ENCODE measurements around the gene TUBG1. TPM values are rescaled to one million over a fixed set of nuclear protein-coding genes. Genes with fewer than 3 reads are reported as not detected.

Gene TUBG1
- total and polyA plus RNA-seq, 9 of the 15 experiments (the other 6 are each of a cell fraction or from before 2014, with no cell fraction given): 33.1 to 147 (median 66.0) TPM

- no peak for TF ChIP-seq ZNF57 (CRISPR knock-in tag; IDR thresholded peaks at IDR 0.05)
- TF ChIP-seq ZEB2 (IDR thresholded peaks at IDR 0.05): peak; percentile 63; the same call in 1 of the 2 replicates
- TF ChIP-seq RAD21 (CRISPR knock-in tag; conservative IDR thresholded peaks at IDR 0.05 in 1 of 2, IDR thresholded peaks at IDR 0.05 in 1 of 2): peak; percentile 56 to 76
- no peak for TF ChIP-seq ZNF830 (CRISPR knock-in tag; IDR thresholded peaks at IDR 0.05)
- TF ChIP-seq TCF7L2 (IDR thresholded peaks at IDR 0.05; ENCODE audit: low read depth, low read length): no peak
- 0 out of 2 replicates have a peak, but pooled peaks have one; percentile 26 for TF ChIP-seq MTA3 (IDR thresholded peaks at IDR 0.05; ENCODE audit: borderline replicate concordance)
- TF ChIP-seq ZNF197 (CRISPR knock-in tag; IDR thresholded peaks at IDR 0.05; ENCODE audit: low read depth): no peak
- no peak for TF ChIP-seq KAT2B (IDR thresholded peaks at IDR 0.05; ENCODE audit: low read depth, low read length)
- TF ChIP-seq ZNF75A (CRISPR knock-in tag; IDR thresholded peaks at IDR 0.05): no peak
- TF ChIP-seq TFAP4 (CRISPR knock-in tag; IDR thresholded peaks at IDR 0.05; ENCODE audit: borderline replicate concordance): peak; percentile 56; the same call in 1 of the 2 replicates
- TF ChIP-seq CBFA2T2 (conservative IDR thresholded peaks at IDR 0.05): 0 out of 2 replicates have a peak, but pooled peaks have one; percentile 23
- TF ChIP-seq KLF16 (IDR thresholded peaks at IDR 0.05): peak; percentile 52; the same call in 1 of the 2 replicates
- TF ChIP-seq SAP30 (IDR thresholded peaks at IDR 0.05; ENCODE audit: borderline replicate concordance, insufficient read depth, low read depth, low read length, poor library complexity, severe bottlenecking): no peak
- no peak for TF ChIP-seq SNAPC5 (CRISPR knock-in tag; IDR thresholded peaks at IDR 0.05)
- no peak for TF ChIP-seq ZNF121 (CRISPR knock-in tag; conservative IDR thresholded peaks at IDR 0.05)
- no peak for TF ChIP-seq HNRNPLL (IDR thresholded peaks at IDR 0.05; ENCODE audit: low read depth, low read length, poor library complexity, severe bottlenecking)
- peak; percentile 37; the same call in 1 of the 2 replicates for TF ChIP-seq L3MBTL2 (IDR thresholded peaks at IDR 0.05)
- TF ChIP-seq PHTF2 (CRISPR knock-in tag; IDR thresholded peaks at IDR 0.05): no peak
- TF ChIP-seq SIX5 (IDR thresholded peaks at IDR 0.05; ENCODE audit: borderline replicate concordance in 1 of 2, insufficient read depth in 1 of 2, low read depth in 1 of 2, low read length in 2 of 2): no peak
- TF ChIP-seq GATAD2B (IDR thresholded peaks at IDR 0.05; ENCODE audit: borderline replicate concordance): no peak
- TF ChIP-seq SMC3 (conservative IDR thresholded peaks at IDR 0.05; ENCODE audit: insufficient read depth, low read depth, low read length): 0 out of 2 replicates have a peak, but pooled peaks have one; percentile 17
- no peak for TF ChIP-seq ZBTB12 (CRISPR knock-in tag; IDR thresholded peaks at IDR 0.05)
- TF ChIP-seq ATF1 (CRISPR knock-in tag; IDR thresholded peaks at IDR 0.05): no peak
- TF ChIP-seq ATF1 (tag; IDR thresholded peaks at IDR 0.05): no peak
- TF ChIP-seq XRCC3 (IDR thresholded peaks at IDR 0.05): no peak
- TF ChIP-seq HLTF (IDR thresholded peaks at IDR 0.05): no peak
- no peak for TF ChIP-seq FOXA1 (IDR thresholded peaks at IDR 0.05; ENCODE audit: borderline replicate concordance)
- TF ChIP-seq MAFG (tag; conservative IDR thresholded peaks at IDR 0.05): no peak
- TF ChIP-seq ZNF444 (CRISPR knock-in tag; IDR thresholded peaks at IDR 0.05): no peak
- TF ChIP-seq SRSF3 (IDR thresholded peaks at IDR 0.05; ENCODE audit: insufficient read depth, low read length): no peak
These were observed 9.1 kb downstream of the TUBG1 start (continued) for GRCh38 chr17:42618442-42619150.
